ENCODE measurements around the gene SCAMP4. TPM values are rescaled to one million over a fixed set of nuclear protein-coding genes. Genes with fewer than 3 reads are reported as not detected.
A peak's percentile ranks its signal among the peaks of the same experiment; 100 is the strongest.
"Not testable (repeated sequence)": the region's sequence is repeated elsewhere in the genome, so short reads cannot be mapped to it uniquely, and the experiment has no call there.

The SCAMP4 gene
- total RNA-seq, 1 experiment from 2014 or later, result 81.3 TPM

DNA sequence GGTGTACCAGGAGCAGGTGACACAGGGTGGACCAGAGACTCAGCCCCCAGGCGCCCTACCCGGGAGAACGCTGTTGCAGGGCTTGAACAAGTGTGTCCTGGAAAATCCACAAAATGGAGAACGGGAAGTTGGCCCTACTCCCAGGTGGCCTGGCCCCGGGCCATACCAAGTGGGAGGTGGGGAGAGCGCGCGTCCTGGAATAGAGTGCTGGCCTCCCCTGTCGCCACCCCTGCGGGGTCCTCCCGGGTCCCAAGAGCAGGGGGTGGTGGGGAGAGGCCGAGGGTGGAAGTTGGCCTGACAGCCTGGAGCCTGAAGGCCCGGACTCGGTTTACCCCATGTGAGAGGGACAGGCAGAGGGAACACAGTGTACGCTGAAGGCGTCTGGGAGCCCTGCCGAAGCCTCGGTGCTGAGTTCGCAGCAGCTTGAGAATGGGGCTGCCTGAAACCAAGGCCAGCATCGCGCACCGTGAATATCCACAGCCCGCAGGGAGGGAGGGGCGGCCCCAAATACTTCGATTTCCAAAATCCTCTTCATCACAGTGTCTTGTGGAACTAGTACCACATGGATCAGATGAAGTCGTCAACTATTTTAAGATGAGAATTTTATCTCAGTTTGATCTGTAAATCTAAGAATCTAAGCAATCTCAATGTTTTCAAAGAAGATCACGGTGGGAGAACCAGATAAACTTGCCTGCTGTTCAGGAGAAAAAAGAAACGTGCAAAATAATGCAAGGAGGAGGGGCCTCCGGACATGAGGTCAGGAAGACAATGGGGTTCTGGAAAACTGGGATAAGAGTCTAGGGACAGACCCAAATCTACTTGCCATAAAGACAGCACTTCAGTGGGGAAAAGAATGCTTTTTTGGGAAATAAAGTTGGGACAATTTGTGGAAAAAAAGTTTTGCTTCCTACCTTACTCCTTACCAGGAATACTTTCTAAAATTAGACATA, 31.4 kb upstream of the SCAMP4 start (continued):
- TF ChIP-seq, protein P1, sequence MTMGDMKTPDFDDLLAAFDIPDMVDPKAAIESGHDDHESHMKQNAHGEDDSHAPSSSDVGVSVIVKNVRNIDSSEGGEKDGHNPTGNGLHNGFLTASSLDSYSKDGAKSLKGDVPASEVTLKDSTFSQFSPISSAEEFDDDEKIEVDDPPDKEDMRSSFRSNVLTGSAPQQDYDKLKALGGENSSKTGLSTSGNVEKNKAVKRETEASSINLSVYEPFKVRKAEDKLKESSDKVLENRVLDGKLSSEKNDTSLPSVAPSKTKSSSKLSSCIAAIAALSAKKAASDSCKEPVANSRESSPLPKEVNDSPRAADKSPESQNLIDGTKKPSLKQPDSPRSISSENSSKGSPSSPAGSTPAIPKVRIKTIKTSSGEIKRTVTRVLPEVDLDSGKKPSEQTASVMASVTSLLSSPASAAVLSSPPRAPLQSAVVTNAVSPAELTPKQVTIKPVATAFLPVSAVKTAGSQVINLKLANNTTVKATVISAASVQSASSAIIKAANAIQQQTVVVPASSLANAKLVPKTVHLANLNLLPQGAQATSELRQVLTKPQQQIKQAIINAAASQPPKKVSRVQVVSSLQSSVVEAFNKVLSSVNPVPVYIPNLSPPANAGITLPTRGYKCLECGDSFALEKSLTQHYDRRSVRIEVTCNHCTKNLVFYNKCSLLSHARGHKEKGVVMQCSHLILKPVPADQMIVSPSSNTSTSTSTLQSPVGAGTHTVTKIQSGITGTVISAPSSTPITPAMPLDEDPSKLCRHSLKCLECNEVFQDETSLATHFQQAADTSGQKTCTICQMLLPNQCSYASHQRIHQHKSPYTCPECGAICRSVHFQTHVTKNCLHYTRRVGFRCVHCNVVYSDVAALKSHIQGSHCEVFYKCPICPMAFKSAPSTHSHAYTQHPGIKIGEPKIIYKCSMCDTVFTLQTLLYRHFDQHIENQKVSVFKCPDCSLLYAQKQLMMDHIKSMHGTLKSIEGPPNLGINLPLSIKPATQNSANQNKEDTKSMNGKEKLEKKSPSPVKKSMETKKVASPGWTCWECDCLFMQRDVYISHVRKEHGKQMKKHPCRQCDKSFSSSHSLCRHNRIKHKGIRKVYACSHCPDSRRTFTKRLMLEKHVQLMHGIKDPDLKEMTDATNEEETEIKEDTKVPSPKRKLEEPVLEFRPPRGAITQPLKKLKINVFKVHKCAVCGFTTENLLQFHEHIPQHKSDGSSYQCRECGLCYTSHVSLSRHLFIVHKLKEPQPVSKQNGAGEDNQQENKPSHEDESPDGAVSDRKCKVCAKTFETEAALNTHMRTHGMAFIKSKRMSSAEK (CRISPR knock-in tag; IDR thresholded peaks at IDR 0.05; ENCODE audit: borderline replicate concordance), result no peak
- TF ChIP-seq, protein P2, sequence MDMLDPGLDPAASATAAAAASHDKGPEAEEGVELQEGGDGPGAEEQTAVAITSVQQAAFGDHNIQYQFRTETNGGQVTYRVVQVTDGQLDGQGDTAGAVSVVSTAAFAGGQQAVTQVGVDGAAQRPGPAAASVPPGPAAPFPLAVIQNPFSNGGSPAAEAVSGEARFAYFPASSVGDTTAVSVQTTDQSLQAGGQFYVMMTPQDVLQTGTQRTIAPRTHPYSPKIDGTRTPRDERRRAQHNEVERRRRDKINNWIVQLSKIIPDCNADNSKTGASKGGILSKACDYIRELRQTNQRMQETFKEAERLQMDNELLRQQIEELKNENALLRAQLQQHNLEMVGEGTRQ (CRISPR knock-in tag; IDR thresholded peaks at IDR 0.05), result no peak
- TF ChIP-seq ATF1 (CRISPR knock-in tag; IDR thresholded peaks at IDR 0.05), result no peak
- TF ChIP-seq, protein P3, sequence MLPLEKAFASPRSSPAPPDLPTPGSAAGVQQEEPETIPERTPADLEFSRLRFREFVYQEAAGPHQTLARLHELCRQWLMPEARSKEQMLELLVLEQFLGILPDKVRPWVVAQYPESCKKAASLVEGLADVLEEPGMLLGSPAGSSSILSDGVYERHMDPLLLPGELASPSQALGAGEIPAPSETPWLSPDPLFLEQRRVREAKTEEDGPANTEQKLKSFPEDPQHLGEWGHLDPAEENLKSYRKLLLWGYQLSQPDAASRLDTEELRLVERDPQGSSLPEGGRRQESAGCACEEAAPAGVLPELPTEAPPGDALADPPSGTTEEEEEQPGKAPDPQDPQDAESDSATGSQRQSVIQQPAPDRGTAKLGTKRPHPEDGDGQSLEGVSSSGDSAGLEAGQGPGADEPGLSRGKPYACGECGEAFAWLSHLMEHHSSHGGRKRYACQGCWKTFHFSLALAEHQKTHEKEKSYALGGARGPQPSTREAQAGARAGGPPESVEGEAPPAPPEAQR (CRISPR knock-in tag; IDR thresholded peaks at IDR 0.05), result no peak
- TF ChIP-seq, protein P4, sequence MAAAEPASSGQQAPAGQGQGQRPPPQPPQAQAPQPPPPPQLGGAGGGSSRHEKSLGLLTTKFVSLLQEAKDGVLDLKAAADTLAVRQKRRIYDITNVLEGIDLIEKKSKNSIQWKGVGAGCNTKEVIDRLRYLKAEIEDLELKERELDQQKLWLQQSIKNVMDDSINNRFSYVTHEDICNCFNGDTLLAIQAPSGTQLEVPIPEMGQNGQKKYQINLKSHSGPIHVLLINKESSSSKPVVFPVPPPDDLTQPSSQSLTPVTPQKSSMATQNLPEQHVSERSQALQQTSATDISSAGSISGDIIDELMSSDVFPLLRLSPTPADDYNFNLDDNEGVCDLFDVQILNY (CRISPR knock-in tag; IDR thresholded peaks at IDR 0.05), result no peak

DNA sequence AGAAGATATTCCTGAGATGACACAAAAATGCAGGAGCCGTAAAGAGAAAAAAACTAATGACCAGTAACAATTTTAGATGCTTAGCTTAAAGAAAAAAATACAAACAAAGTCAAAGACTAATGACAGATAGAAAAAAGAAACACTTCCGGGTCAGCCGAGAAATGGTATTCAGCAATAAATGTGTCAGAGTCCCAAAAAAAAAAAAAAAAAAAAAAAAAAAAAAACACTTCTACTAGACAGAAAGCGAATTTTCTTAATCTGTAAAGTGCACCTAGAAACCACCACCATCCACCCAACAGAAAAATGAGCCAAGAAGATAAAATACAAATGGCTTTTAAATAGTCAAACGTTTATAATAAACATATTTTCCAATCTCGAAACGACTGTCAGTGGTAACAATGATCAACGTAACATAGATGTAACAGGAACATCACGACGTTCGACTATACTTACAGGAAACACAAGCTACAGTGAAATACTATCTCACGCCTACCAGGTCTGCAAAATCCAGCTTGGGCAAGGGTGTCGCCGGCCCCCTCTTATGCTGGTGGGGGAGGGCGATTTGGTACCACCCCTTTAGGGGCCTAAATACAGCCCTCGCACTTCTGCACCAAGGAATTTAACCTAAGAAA, 30.5 kb upstream of the SCAMP4 start:
- TF ChIP-seq IRF2 (CRISPR knock-in tag; IDR thresholded peaks at IDR 0.05; ENCODE audit: borderline replicate concordance, low read depth) (no peak), GABPB1 (CRISPR knock-in tag; IDR thresholded peaks at IDR 0.05) (no peak), GRHL2 (CRISPR knock-in tag; IDR thresholded peaks at IDR 0.05; ENCODE audit: insufficient replicate concordance, severe bottlenecking) (no peak), ETV6 (CRISPR knock-in tag; IDR thresholded peaks at IDR 0.05) (no peak), SMAD3 (CRISPR knock-in tag; IDR thresholded peaks at IDR 0.05; ENCODE audit: borderline replicate concordance) (no peak), ELF4 (CRISPR knock-in tag; IDR thresholded peaks at IDR 0.05; ENCODE audit: low read depth) (no peak)
- TF ChIP-seq, protein P5, sequence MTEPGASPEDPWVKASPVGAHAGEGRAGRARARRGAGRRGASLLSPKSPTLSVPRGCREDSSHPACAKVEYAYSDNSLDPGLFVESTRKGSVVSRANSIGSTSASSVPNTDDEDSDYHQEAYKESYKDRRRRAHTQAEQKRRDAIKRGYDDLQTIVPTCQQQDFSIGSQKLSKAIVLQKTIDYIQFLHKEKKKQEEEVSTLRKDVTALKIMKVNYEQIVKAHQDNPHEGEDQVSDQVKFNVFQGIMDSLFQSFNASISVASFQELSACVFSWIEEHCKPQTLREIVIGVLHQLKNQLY (CRISPR knock-in tag; IDR thresholded peaks at IDR 0.05), result no peak
- TF ChIP-seq, protein P6, sequence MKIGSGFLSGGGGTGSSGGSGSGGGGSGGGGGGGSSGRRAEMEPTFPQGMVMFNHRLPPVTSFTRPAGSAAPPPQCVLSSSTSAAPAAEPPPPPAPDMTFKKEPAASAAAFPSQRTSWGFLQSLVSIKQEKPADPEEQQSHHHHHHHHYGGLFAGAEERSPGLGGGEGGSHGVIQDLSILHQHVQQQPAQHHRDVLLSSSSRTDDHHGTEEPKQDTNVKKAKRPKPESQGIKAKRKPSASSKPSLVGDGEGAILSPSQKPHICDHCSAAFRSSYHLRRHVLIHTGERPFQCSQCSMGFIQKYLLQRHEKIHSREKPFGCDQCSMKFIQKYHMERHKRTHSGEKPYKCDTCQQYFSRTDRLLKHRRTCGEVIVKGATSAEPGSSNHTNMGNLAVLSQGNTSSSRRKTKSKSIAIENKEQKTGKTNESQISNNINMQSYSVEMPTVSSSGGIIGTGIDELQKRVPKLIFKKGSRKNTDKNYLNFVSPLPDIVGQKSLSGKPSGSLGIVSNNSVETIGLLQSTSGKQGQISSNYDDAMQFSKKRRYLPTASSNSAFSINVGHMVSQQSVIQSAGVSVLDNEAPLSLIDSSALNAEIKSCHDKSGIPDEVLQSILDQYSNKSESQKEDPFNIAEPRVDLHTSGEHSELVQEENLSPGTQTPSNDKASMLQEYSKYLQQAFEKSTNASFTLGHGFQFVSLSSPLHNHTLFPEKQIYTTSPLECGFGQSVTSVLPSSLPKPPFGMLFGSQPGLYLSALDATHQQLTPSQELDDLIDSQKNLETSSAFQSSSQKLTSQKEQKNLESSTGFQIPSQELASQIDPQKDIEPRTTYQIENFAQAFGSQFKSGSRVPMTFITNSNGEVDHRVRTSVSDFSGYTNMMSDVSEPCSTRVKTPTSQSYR (CRISPR knock-in tag; IDR thresholded peaks at IDR 0.05), result no peak
- TF ChIP-seq, protein P7, sequence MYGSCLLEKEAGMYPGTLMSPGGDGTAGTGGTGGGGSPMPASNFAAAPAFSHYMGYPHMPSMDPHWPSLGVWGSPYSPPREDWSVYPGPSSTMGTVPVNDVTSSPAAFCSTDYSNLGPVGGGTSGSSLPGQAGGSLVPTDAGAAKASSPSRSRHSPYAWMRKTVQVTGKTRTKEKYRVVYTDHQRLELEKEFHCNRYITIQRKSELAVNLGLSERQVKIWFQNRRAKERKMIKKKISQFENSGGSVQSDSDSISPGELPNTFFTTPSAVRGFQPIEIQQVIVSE (CRISPR knock-in tag; IDR thresholded peaks at IDR 0.05; ENCODE audit: borderline replicate concordance), result no peak
- TF ChIP-seq, protein P8, sequence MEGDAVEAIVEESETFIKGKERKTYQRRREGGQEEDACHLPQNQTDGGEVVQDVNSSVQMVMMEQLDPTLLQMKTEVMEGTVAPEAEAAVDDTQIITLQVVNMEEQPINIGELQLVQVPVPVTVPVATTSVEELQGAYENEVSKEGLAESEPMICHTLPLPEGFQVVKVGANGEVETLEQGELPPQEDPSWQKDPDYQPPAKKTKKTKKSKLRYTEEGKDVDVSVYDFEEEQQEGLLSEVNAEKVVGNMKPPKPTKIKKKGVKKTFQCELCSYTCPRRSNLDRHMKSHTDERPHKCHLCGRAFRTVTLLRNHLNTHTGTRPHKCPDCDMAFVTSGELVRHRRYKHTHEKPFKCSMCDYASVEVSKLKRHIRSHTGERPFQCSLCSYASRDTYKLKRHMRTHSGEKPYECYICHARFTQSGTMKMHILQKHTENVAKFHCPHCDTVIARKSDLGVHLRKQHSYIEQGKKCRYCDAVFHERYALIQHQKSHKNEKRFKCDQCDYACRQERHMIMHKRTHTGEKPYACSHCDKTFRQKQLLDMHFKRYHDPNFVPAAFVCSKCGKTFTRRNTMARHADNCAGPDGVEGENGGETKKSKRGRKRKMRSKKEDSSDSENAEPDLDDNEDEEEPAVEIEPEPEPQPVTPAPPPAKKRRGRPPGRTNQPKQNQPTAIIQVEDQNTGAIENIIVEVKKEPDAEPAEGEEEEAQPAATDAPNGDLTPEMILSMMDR (IDR thresholded peaks at IDR 0.05), result no peak
- H3K9me3 Mint-ChIP-seq, result no peaks in the 10 kb centered on the region
- ChIA-PET POLR2A (interaction anchor here (0.5 to 1.9 kb wide), 3 partner anchors 10 to 438 kb away, joined by 4 to 8 read pairs (median 5); partner anchors contain the start of gene ABHD17A), CTCF (interaction anchor here (0.6 to 3.0 kb wide), 3 partner anchors 9 to 1491 kb away, joined by 3 to 48 read pairs (median 5); no protein-coding TSS in a partner anchor)
- H3K27ac Mint-ChIP-seq, result no peak overlapping the region
- H3K4me1 Mint-ChIP-seq, result peaks cover 16% of the 10 kb centered on the region
- peaks cover 4% of the 10 kb centered on the region for H3K36me3 Mint-ChIP-seq
- ATAC-seq (no peak), DNase-seq (ENCODE audit: low spot score) (no peak)
- H3K4me3 Mint-ChIP-seq, result peak overlapping the region; percentile 99
- no peaks in the 10 kb centered on the region for H3K27me3 Mint-ChIP-seq (ENCODE audit: low read depth)

DNA sequence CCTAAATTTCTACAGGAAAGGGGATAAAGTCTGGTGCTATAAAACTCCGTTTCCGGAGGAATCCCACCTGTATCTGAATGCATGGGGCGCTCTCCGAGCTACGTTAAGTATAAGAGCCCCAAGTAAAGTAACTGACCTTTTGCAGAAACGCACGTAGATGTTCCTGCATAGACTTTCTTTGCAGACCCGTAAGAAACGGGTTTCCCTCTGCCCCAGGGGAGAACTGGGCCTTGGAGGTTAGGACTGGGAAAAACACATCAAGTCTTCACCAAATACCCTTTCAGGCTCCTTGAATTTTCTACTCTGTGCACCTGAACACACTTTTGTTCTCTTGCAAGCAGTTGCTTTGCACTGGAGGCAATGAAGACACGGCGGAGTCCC, 29.9 kb upstream of the SCAMP4 start:
- Mint-ChIP-seq H3K27ac (peak overlapping the region; percentile 86), H3K4me1 (peaks cover 16% of the 10 kb centered on the region), H3K4me3 (peak overlapping the region; percentile 99)
- not testable (repeated sequence) for H3K27me3 Mint-ChIP-seq (ENCODE audit: low read depth); ATAC-seq; H3K9me3 Mint-ChIP-seq; H3K36me3 Mint-ChIP-seq; DNase-seq (ENCODE audit: low spot score)
- ChIA-PET CTCF (interaction anchor here (1.2 to 3.0 kb wide), 2 partner anchors 10 to 49 kb away, joined by 5 to 48 read pairs; no protein-coding TSS in a partner anchor), POLR2A (interaction anchor here (0.5 to 1.9 kb wide), 3 partner anchors 10 to 439 kb away, joined by 4 to 8 read pairs (median 5); partner anchors contain the start of gene ABHD17A)
